HepG2 (cell line): ENCODE measurements around the gene RASSF4. TPM values are rescaled to one million over a fixed set of nuclear protein-coding genes. Genes with fewer than 3 reads are reported as not detected.
A peak's percentile ranks its signal among the peaks of the same experiment; 100 is the strongest.

Experiments
- BATF2 ChIP-seq: sonication (generic); formaldehyde crosslinking; IDR thresholded peaks from 2 replicates; pipeline ENCODE4 v1.8.0; 2022; ENCODE audit warnings: mild to moderate bottlenecking, missing genetic modification reagents, moderate library complexity
- CCAR2 ChIP-seq: fragments of 200-400 bp; formaldehyde crosslinking; optimal IDR thresholded peaks from 2 replicates; pipeline ENCODE3; 2018; ENCODE audit warnings: low read depth, mild to moderate bottlenecking, low read length, moderate library complexity
- CHD4 ChIP-seq: fragments of 200-600 bp; sonication (generic); IDR thresholded peaks from 2 replicates; pipeline ENCODE4 v1.7.0; 2017; ENCODE audit warnings: mild to moderate bottlenecking, low read length, borderline replicate concordance
- CSRNP2 ChIP-seq: sonication (generic); formaldehyde crosslinking; conservative IDR thresholded peaks from 2 replicates; pipeline ENCODE4 v1.8.0; 2022; ENCODE audit warnings: low read depth, missing genetic modification reagents
- EEA1 ChIP-seq: sonication (generic); formaldehyde crosslinking; IDR thresholded peaks from 2 replicates; pipeline ENCODE4 v1.5.1; 2020; ENCODE audit warnings: mild to moderate bottlenecking, missing genetic modification reagents, borderline replicate concordance
- GZF1 ChIP-seq: sonication (generic); formaldehyde crosslinking; IDR thresholded peaks from 2 replicates; pipeline ENCODE4 v1.5.1; 2020; ENCODE audit warnings: mild to moderate bottlenecking, missing genetic modification reagents
- HNF4A ChIP-seq: sonication (generic); formaldehyde crosslinking; IDR thresholded peaks from 2 replicates; pipeline ENCODE4 v1.4.0; 2020; ENCODE audit warnings: missing genetic modification reagents
- HNRNPLL ChIP-seq: fragments of 200-400 bp; formaldehyde crosslinking; IDR thresholded peaks from 2 replicates; pipeline ENCODE4 v1.6.1; 2017; ENCODE audit warnings: mild to moderate bottlenecking, low read depth, low read length; ENCODE audit not compliant: poor library complexity, severe bottlenecking
- HOXD1 ChIP-seq: sonication (generic); formaldehyde crosslinking; IDR thresholded peaks from 2 replicates; pipeline ENCODE4 v1.5.0; 2020; ENCODE audit warnings: missing genetic modification reagents
- KLF11 ChIP-seq: IDR thresholded peaks from 2 replicates; pipeline ENCODE4 v1.6.1; 2016; ENCODE audit warnings: missing compliant biosample characterization
- MAFK ChIP-seq, 2 experiments: IDR thresholded peaks in 1 of 2; conservative IDR thresholded peaks in 1 of 2; 2 replicates each; pipeline ENCODE4 v1.6.1; 2011; ENCODE audit warnings: improper control_type of control experiment in 2 of 2, low read length in 2 of 2
- NFYC ChIP-seq: IDR thresholded peaks from 2 replicates; pipeline ENCODE4 v1.6.1; 2016; ENCODE audit warnings: missing genetic modification reagents, missing compliant biosample characterization
- PATZ1 ChIP-seq: sonication (generic); formaldehyde crosslinking; IDR thresholded peaks from 2 replicates; pipeline ENCODE4 v1.4.0; 2020; ENCODE audit warnings: missing genetic modification reagents
- RXRB ChIP-seq: IDR thresholded peaks from 2 replicates; pipeline ENCODE4 v1.6.1; 2016; ENCODE audit warnings: borderline replicate concordance, missing genetic modification reagents, missing compliant biosample characterization
- ZFYVE20 ChIP-seq: sonication (generic); formaldehyde crosslinking; IDR thresholded peaks from 2 replicates; pipeline ENCODE4 v1.8.0; 2023; ENCODE audit warnings: low read depth, mild to moderate bottlenecking, moderate library complexity, missing genetic modification reagents, borderline replicate concordance
- ZHX1 ChIP-seq: sonication (generic); formaldehyde crosslinking; IDR thresholded peaks from 2 replicates; pipeline ENCODE4 v1.8.1; 2022; ENCODE audit warnings: low read depth, mild to moderate bottlenecking, missing genetic modification reagents
- ZNF10 ChIP-seq: sonication (generic); formaldehyde crosslinking; IDR thresholded peaks from 2 replicates; pipeline ENCODE4 v1.4.0; 2020; ENCODE audit warnings: mild to moderate bottlenecking, low read depth, missing genetic modification reagents, borderline replicate concordance
- ZNF138 ChIP-seq: sonication (generic); formaldehyde crosslinking; IDR thresholded peaks from 2 replicates; pipeline ENCODE4 v1.5.0; 2020; ENCODE audit warnings: mild to moderate bottlenecking, low read depth, missing genetic modification reagents
- ZNF614 ChIP-seq: IDR thresholded peaks from 2 replicates; pipeline ENCODE4 v1.6.1; 2018; ENCODE audit warnings: missing biosample characterization, missing genetic modification reagents, inconsistent platforms, borderline replicate concordance
- ZNF850 ChIP-seq: sonication (generic); formaldehyde crosslinking; conservative IDR thresholded peaks from 2 replicates; pipeline ENCODE4 v1.9.0; 2021; ENCODE audit warnings: mild to moderate bottlenecking, missing genetic modification reagents
- ZSCAN29 ChIP-seq: sonication (generic); formaldehyde crosslinking; conservative IDR thresholded peaks from 2 replicates; pipeline ENCODE4 v1.4.0; 2020; ENCODE audit warnings: mild to moderate bottlenecking, missing genetic modification reagents
- ZZZ3 ChIP-seq: sonication (generic); formaldehyde crosslinking; IDR thresholded peaks from 2 replicates; pipeline ENCODE4 v1.4.0; 2020; ENCODE audit warnings: missing genetic modification reagents, mild to moderate bottlenecking, borderline replicate concordance
- polyA plus RNA-seq, 8 experiments: library from polyadenylated mRNA; depleted of rRNA in 3 of 8; stranded (reverse) in 7 of 8; unstranded in 1 of 8; fragments of >200 nt; fragmentation: Illumina TruSeq in 4 of 8; extraction: Trizol in 4 of 8; gene quantifications; 2 replicates each; pipeline versions ENCODE4 v1.2.1 to v1.2.3, GENCODE V29; 2011 to 2016; ENCODE audit warnings: low read depth in 4 of 8, missing spikeins in 1 of 8, mixed read lengths in 1 of 8; ENCODE audit not compliant: insufficient read depth in 1 of 8
- total RNA-seq, 5 experiments: library from RNA; depleted of rRNA; stranded (reverse); fragments of >200 nt; fragmentation: Illumina TruSeq; extraction: Trizol; gene quantifications; 2 replicates each; pipeline ENCODE4 v1.2.3, GENCODE V29; 2016; ENCODE audit warnings: low read depth in 1 of 5

RASSF4 gene
- total and polyA plus RNA-seq, 2 of the 13 experiments (the other 11 are each of a cell fraction or from before 2014, with no cell fraction given), result 34.0 to 51.7 TPM

- TF ChIP-seq CSRNP2 (no peak), CCAR2 (no peak), ZZZ3 (no peak), MAFK (conservative IDR thresholded peaks at IDR 0.05 in 1 of 2, IDR thresholded peaks at IDR 0.05 in 1 of 2; ENCODE audit: low read length in 2 of 2) (no peak), NFYC (CRISPR knock-in tag) (peak; percentile 63), HOXD1 (CRISPR knock-in tag) (peak; percentile 67; the same call in 1 of the 2 replicates), HNF4A (peak; percentile 43), BATF2 (no peak), ZFYVE20 (no peak), GZF1 (CRISPR knock-in tag) (0 out of 2 replicates have a peak, but pooled peaks have one; percentile 15), ZNF614 (0 out of 2 replicates have a peak, but pooled peaks have one; percentile 56), HNRNPLL (peak; percentile 85), ZSCAN29 (CRISPR knock-in tag) (no peak), CHD4 (no peak), PATZ1 (peak; percentile 19; the same call in 1 of the 2 replicates), ZHX1 (CRISPR knock-in tag) (peak; percentile 50; the same call in 1 of the 2 replicates), ZNF10 (no peak), ZNF138 (CRISPR knock-in tag) (no peak), RXRB (CRISPR knock-in tag) (peak; percentile 73; the same call in 1 of the 2 replicates), ZNF850 (CRISPR knock-in tag) (no peak), EEA1 (CRISPR knock-in tag) (no peak), KLF11 (CRISPR knock-in tag) (peak; percentile 47; the same call in 1 of the 2 replicates)
These were observed at the start of gene RASSF4 (continued) for GRCh38 chr10:44959247-44960087.
